Coronary artery (tissue), 2 donors: ENCODE data around the gene SLC35B2.
A peak's percentile ranks its signal among the peaks of the same experiment; 100 is the strongest.

Experiments used
- DNase-seq: peaks from one replicate; pipeline ENCODE4 v3.0.0-alpha.2; 2017; ENCODE audit warnings: low spot score
- H3K27ac ChIP-seq, 2 donors: fragments of 200-600 bp; sonication (generic); one replicate each; pipeline ENCODE4 v1.5.1; 2016 to 2019
- H3K4me3 ChIP-seq: fragments of 200-600 bp; sonication (generic); 2 replicates; pipeline ENCODE4 v1.5.1; 2016; ENCODE audit warnings: mild to moderate bottlenecking, moderate library complexity
- CTCF ChIP-seq: fragments of 200-600 bp; sonication (generic); IDR thresholded peaks from one replicate; pipeline ENCODE4 v1.5.1; 2019; ENCODE audit warnings: antibody characterized with exemption

The SLC35B2 gene

GRCh38 chr6:44271914-44272313 is 14.6 kb upstream of the SLC35B2 start:
- Histone ChIP-seq H3K27ac (no peak overlapping the region), H3K4me3 (no peak overlapping the region)
- DNase-seq = no peak

GRCh38 chr6:44271406-44271723 is 14.0 kb upstream of the SLC35B2 start:
- H3K27ac ChIP-seq = no peak overlapping the region
- DNase-seq = no peak
- TF ChIP-seq CTCF = no peak
- no peak overlapping the region for H3K4me3 ChIP-seq

More at GRCh38 chr6:44271914-44272313, 14.6 kb upstream of the SLC35B2 start:
- TF ChIP-seq CTCF = no peak

GRCh38 chr6:44270526-44271405 is 13.4 kb upstream of the SLC35B2 start:
- Histone ChIP-seq H3K4me3 (peak overlapping the region; percentile 65), H3K27ac (no peak overlapping the region)
- no peak for DNase-seq
- TF ChIP-seq CTCF = no peak

- Histone ChIP-seq H3K27ac (no peak within 1 kb of the TSS), H3K4me3 (peak within 1 kb of the TSS; percentile 65)
- TF ChIP-seq CTCF = no peak
- no peak for DNase-seq
Observed at GRCh38 chr6:44269921-44270525, 12.7 kb upstream of the SLC35B2 start, which contains the start of gene TMEM151B. Gene TMEM151B, plus strand, starts transcription at chr6:44270450. Its CDS starts 293 bp downstream, at chr6:44270743.

GRCh38 chr6:44269178-44269920 is 12.0 kb upstream of the SLC35B2 start:
- no peak overlapping the region for H3K27ac ChIP-seq
- DNase-seq = no peak
- no peak for TF ChIP-seq CTCF
- no peak overlapping the region for H3K4me3 ChIP-seq

- Histone ChIP-seq H3K27ac (no peak overlapping the region), H3K4me3 (no peak overlapping the region)
- peak; percentile 70 for TF ChIP-seq CTCF
- no peak for DNase-seq
Observed at GRCh38 chr6:44268095-44268628, 10.8 kb upstream of the SLC35B2 start.
